NCI-H82 treated with DMSO at 0.1 percent for 48 hours (cell line): ENCODE results near the gene NPIPB8.
A peak's percentile ranks its signal among the peaks of the same experiment; 100 is the strongest.
"Not testable (repeated sequence)": the region's sequence is repeated elsewhere in the genome, so short reads cannot be mapped to it uniquely, and the experiment has no call there.

Experiments
- DNase-seq: peaks from one replicate; lab custom pipeline; 2025; ENCODE audit not compliant: unreplicated experiment; lab: John Stamatoyannopoulos, UW

NPIPB8 gene

GRCh38 chr16:28606291-28607115 lies 31.4 kb upstream of the NPIPB8 start:
- DNase-seq: no peak

GRCh38 chr16:28607116-28607623 lies 30.7 kb upstream of the NPIPB8 start:
- no peak for DNase-seq

GRCh38 chr16:28607681-28608495 lies 30.0 kb upstream of the NPIPB8 start:
- DNase-seq: not testable (repeated sequence)

- DNase-seq: not testable (repeated sequence)
Measured at GRCh38 chr16:28608496-28608808, 29.4 kb upstream of the NPIPB8 start.

- not testable (repeated sequence) for DNase-seq
Measured at GRCh38 chr16:28608867-28609596, 28.8 kb upstream of the NPIPB8 start.

GRCh38 chr16:28609631-28610594 lies 28.0 kb upstream of the NPIPB8 start, which contains the start of gene SULT1A1:
Gene SULT1A1, minus strand, starts transcription at chr16:28610044. Its CDS starts 1,189 bp downstream, at chr16:28608855.
- peak; percentile 5 for DNase-seq

GRCh38 chr16:28610595-28611191 lies 27.2 kb upstream of the NPIPB8 start:
- no peak for DNase-seq

GRCh38 chr16:28612359-28613280 lies 25.2 kb upstream of the NPIPB8 start:
- DNase-seq: not testable (repeated sequence)

- not testable (repeated sequence) for DNase-seq
Measured at GRCh38 chr16:28613912-28614311, 24.0 kb upstream of the NPIPB8 start.

- not testable (repeated sequence) for DNase-seq
Measured at GRCh38 chr16:28614561-28614960, 23.3 kb upstream of the NPIPB8 start.

- peak; percentile 0 for DNase-seq
Measured at GRCh38 chr16:28615486-28616223, 22.2 kb upstream of the NPIPB8 start.

GRCh38 chr16:28616224-28616577 lies 21.7 kb upstream of the NPIPB8 start:
- DNase-seq: not testable (repeated sequence)

- DNase-seq: no peak
Measured at GRCh38 chr16:28616636-28617035, 21.2 kb upstream of the NPIPB8 start.

GRCh38 chr16:28617874-28618273 lies 20.0 kb upstream of the NPIPB8 start:
- DNase-seq: no peak

GRCh38 chr16:28620316-28620715 lies 17.5 kb upstream of the NPIPB8 start:
- not testable (repeated sequence) for DNase-seq

GRCh38 chr16:28621481-28622155 lies 16.2 kb upstream of the NPIPB8 start:
- DNase-seq: peak; percentile 11

GRCh38 chr16:28622532-28623171 lies 15.2 kb upstream of the NPIPB8 start:
- not testable (repeated sequence) for DNase-seq
